HEK293T (cell line): ENCODE results near the gene FAM153A.
"Not testable (repeated sequence)": the region's sequence is repeated elsewhere in the genome, so short reads cannot be mapped to it uniquely, and the experiment has no call there.

ENCODE experiments used
- BHLHE40 ChIP-seq: fragments of 450-650 bp; IDR thresholded peaks from 2 replicates; pipeline ENCODE4 v1.6.1; 2016; ENCODE audit warnings: mild to moderate bottlenecking, moderate library complexity, borderline replicate concordance
- FOXK2 ChIP-seq: fragments of 450-650 bp; IDR thresholded peaks from 2 replicates; pipeline ENCODE4 v1.6.1; 2016; ENCODE audit warnings: mild to moderate bottlenecking
- L3MBTL2 ChIP-seq: fragments of 450-650 bp; conservative IDR thresholded peaks from 2 replicates; pipeline ENCODE4 v1.6.1; 2016; ENCODE audit warnings: mild to moderate bottlenecking
- SP1 ChIP-seq: fragments of 450-650 bp; IDR thresholded peaks from 2 replicates; pipeline ENCODE4 v1.6.1; 2017
- SUZ12 ChIP-seq: fragments of 450-650 bp; IDR thresholded peaks from 2 replicates; pipeline ENCODE4 v1.6.1; 2016; ENCODE audit warnings: mild to moderate bottlenecking

DNA sequence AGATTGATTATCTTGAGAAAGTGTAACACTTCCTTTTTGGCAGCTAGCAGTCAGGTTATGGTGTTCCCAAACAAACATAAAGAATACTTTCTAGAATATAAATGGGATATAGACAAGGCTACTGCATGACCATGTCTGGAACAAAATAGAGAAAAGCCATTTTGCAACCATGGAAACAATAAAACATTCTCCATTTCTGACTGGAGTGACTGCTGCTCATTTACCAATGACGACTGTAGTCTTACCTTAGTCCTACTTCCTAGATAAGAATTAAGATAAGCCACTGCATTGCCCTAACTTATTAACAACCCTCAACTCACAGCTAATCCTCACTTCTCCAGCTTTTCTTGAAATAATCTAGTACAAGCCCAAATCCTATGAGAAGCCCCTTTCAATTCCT is 100.8 kb downstream of the FAM153A start:
- not testable (repeated sequence) for TF ChIP-seq SP1, SUZ12, BHLHE40, FOXK2, L3MBTL2
